ENCODE data around the gene CAPN1. TPM values are rescaled to one million over a fixed set of nuclear protein-coding genes. Genes with fewer than 3 reads are reported as not detected.
"Not testable (repeated sequence)": the region's sequence is repeated elsewhere in the genome, so short reads cannot be mapped to it uniquely, and the experiment has no call there.

CAPN1 gene
- total and polyA plus RNA-seq, 2 of the 13 experiments (the other 11 are each of a cell fraction or from before 2014, with no cell fraction given) = 57.3 to 82.6 TPM

DNA sequence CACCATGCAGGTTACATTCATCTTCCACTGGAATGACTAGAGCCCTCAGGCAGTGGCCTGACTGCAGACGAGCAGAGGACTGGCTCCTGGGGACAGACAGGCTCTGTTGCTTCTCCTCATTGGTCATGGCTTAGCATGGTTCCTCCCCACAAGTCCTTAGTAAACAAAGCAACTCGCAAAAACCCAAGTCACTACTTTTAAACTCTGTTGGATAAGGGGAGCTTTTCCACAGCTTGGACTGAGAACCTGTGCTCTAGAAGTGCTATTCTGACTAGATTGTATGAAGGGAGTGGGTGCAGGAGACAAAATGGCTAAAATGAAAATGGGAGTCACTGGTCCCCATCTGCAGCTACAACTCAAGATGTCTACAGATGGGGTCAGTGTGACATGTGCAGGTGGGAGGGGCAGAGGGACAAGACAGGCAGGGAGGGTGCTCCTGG is 7.1 kb upstream of the CAPN1 start:
- H3K4me3 ChIP-seq (replicated peaks in 1 of 3; ENCODE audit: insufficient read depth in 1 of 3, low read depth in 2 of 3, low read length in 3 of 3); BruUV-seq (replicated peaks); intact Hi-C loops (cut with micrococcal nuclease; ENCODE audit: unreplicated experiment); DNase-seq (ENCODE audit: low spot score); H3K79me2 ChIP-seq (ENCODE audit: insufficient read depth, low read length); H3K36me3 ChIP-seq (replicated peaks in 1 of 2; ENCODE audit: control insufficient read depth in 1 of 2, insufficient read depth in 2 of 2, low read length in 2 of 2); H3K27me3 ChIP-seq (ENCODE audit: control insufficient read depth in 1 of 2, insufficient read depth in 2 of 2, low read length in 2 of 2); FAIRE-seq; in situ Hi-C loops (cut with HindIII; ENCODE audit: extremely low pct_ligation_motif_present, low pct_unique_long_range_greater_than_20kb); CTCF ChIA-PET (ENCODE audit: low intra/inter-chr PET ratio, low total read pairs); H3K27ac ChIP-seq (ENCODE audit: extremely low read length, insufficient read depth, low read length); H3K9ac ChIP-seq (ENCODE audit: insufficient read depth, low read depth, low read length); H2AFZ ChIP-seq (ENCODE audit: low read length); H4K20me1 ChIP-seq (ENCODE audit: insufficient read depth, low read length); H3K9me3 ChIP-seq (ENCODE audit: low read length): not testable (repeated sequence)
- TF ChIP-seq KAT8 (CRISPR knock-in tag; IDR thresholded peaks at IDR 0.05) = 0 out of 2 replicates have a peak, but pooled peaks have one; percentile 15
- peak; percentile 48; the same call in 1 of the 2 replicates for TF ChIP-seq SP2 (CRISPR knock-in tag; IDR thresholded peaks at IDR 0.05)
- peak; percentile 64 for TF ChIP-seq NFYC (CRISPR knock-in tag; IDR thresholded peaks at IDR 0.05)
- TF ChIP-seq NFYB (CRISPR knock-in tag; IDR thresholded peaks at IDR 0.05) = peak; percentile 64
- Histone ChIP-seq H3K4me2 (ENCODE audit: low read depth, low read length) (peak overlapping the region; percentile 39; the same call in 1 of the 2 replicates), H3K4me1 (ENCODE audit: insufficient read depth, low read length) (peaks cover 39% of the 10 kb centered on the region)
- POLR2A ChIA-PET = interaction anchor here (1.6 to 2.9 kb wide), 2 partner anchors 39 to 52 kb away, joined by 4 to 13 read pairs; partner anchors contain the start of genes FAU and MRPL49
- ATAC-seq = peak; percentile 41; the same call in 1 of the 3 replicates
- 8% methylated on average over 2 of the region's 2 CpGs for WGBS (ENCODE audit: low lambda C conversion rate)

DNA sequence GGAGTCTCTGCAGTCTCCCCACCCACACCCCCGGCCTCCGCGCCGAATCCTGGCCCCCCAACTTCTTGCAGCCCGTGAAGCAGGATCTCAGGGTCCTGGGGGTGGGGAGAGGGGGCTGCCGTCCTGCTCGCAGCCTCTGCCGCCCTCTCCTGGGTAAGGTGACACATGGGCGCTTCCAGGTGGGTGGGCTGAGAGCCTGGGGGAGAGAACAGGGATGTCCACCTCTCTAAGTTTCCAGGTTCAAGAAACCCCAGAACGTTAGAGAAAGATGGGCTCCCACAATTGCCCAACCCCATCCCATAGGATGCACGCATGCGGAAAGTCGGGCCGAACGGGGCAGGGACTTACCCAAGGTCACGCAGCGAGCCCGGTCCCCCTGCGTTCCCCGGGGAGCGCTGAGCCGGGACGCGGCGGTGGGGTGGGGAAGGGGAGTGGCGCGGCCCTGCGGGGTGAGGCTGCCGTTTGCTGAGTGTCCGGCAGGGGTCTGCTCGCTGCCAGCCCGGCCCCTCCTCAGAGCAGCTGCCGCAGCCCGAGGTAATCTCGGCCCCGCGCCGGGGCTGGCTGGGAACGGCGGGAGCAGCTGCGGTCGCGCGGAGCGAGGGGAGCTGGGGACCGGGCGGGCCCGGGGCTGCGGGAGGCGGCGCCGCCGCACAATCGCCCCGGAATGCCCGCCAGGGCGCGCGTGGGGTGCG is 705 bp upstream of the CAPN1 start:
- Histone ChIP-seq H3K4me1 (ENCODE audit: insufficient read depth, low read length) (peaks cover 25% of the 10 kb centered on the region), H3K36me3 (replicated peaks in 1 of 2; ENCODE audit: control insufficient read depth in 1 of 2, insufficient read depth in 2 of 2, low read length in 2 of 2) (peaks cover 1 to 5% of the 10 kb centered on the region in 2 experiments; a peak in 1 of 5 replicates), H3K4me3 (replicated peaks in 1 of 3; ENCODE audit: insufficient read depth in 1 of 3, low read depth in 2 of 3, low read length in 3 of 3) (peak overlapping the region; percentile 82 to 94 (median 91)), H4K20me1 (ENCODE audit: insufficient read depth, low read length) (no peaks in the 10 kb centered on the region), H3K4me2 (ENCODE audit: low read depth, low read length) (peak overlapping the region; percentile 75), H3K9ac (ENCODE audit: insufficient read depth, low read depth, low read length) (peak overlapping the region; percentile 73), H3K27me3 (ENCODE audit: control insufficient read depth in 1 of 2, insufficient read depth in 2 of 2, low read length in 2 of 2) (no peaks in the 10 kb centered on the region; a peak in 1 of 5 replicates), H3K9me3 (ENCODE audit: low read length) (no peaks in the 10 kb centered on the region), H3K27ac (ENCODE audit: extremely low read length, insufficient read depth, low read length) (peak overlapping the region; percentile 77), H3K79me2 (ENCODE audit: insufficient read depth, low read length) (peaks cover 14% of the 10 kb centered on the region), H2AFZ (ENCODE audit: low read length) (no peak overlapping the region)
- POLR2A ChIA-PET = interaction anchor here (0.8 to 6.2 kb wide), 18 partner anchors 9 to 344 kb away, joined by 3 to 85 read pairs (median 4); partner anchors contain the start of genes ARL2, DPF2, FAU and MRPL49
- ATAC-seq (peak; percentile 90), FAIRE-seq (no peak), DNase-seq (ENCODE audit: low spot score) (peak; percentile 61)
- WGBS (ENCODE audit: low lambda C conversion rate) = 5% methylated on average over 6 of the region's 60 CpGs
- no TSS peak for BruUV-seq (replicated peaks)
- CTCF ChIA-PET (ENCODE audit: low intra/inter-chr PET ratio, low total read pairs) = interaction anchor here (0.9 to 2.8 kb wide), 4 partner anchors 48 to 71 kb away, joined by 3 to 11 read pairs (median 9); partner anchors contain the start of genes TM7SF2 and ZNHIT2
- intact Hi-C loops (cut with micrococcal nuclease; ENCODE audit: unreplicated experiment) = loop anchor here (1.0 to 2.0 kb wide), 3 partner anchors 15 to 68 kb away; no protein-coding TSS in a partner anchor
- in situ Hi-C loops (cut with HindIII; ENCODE audit: extremely low pct_ligation_motif_present, low pct_unique_long_range_greater_than_20kb) = loop anchor here (5.0 kb wide), 1 partner anchor 69 kb away; the partner anchor contains the start of gene TM7SF2
- TF ChIP-seq, protein P1, sequence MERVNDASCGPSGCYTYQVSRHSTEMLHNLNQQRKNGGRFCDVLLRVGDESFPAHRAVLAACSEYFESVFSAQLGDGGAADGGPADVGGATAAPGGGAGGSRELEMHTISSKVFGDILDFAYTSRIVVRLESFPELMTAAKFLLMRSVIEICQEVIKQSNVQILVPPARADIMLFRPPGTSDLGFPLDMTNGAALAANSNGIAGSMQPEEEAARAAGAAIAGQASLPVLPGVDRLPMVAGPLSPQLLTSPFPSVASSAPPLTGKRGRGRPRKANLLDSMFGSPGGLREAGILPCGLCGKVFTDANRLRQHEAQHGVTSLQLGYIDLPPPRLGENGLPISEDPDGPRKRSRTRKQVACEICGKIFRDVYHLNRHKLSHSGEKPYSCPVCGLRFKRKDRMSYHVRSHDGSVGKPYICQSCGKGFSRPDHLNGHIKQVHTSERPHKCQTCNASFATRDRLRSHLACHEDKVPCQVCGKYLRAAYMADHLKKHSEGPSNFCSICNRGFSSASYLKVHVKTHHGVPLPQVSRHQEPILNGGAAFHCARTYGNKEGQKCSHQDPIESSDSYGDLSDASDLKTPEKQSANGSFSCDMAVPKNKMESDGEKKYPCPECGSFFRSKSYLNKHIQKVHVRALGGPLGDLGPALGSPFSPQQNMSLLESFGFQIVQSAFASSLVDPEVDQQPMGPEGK (CRISPR knock-in tag; IDR thresholded peaks at IDR 0.05) = peak; percentile 87
- TF ChIP-seq TOE1 (CRISPR knock-in tag; IDR thresholded peaks at IDR 0.05) (no peak), ZNF788 (CRISPR knock-in tag; IDR thresholded peaks at IDR 0.05; ENCODE audit: borderline replicate concordance) (peak; percentile 25; the same call in 1 of the 2 replicates), MED13 (CRISPR knock-in tag; IDR thresholded peaks at IDR 0.05) (0 out of 2 replicates have a peak, but pooled peaks have one; percentile 52), ZNF354B (CRISPR knock-in tag; IDR thresholded peaks at IDR 0.05) (no peak), CHCHD3 (CRISPR knock-in tag; IDR thresholded peaks at IDR 0.05) (no peak), KDM2A (CRISPR knock-in tag; IDR thresholded peaks at IDR 0.05; ENCODE audit: borderline replicate concordance, low read depth) (peak; percentile 74), RARA (CRISPR knock-in tag; IDR thresholded peaks at IDR 0.05) (no peak), ZNF605 (CRISPR knock-in tag; IDR thresholded peaks at IDR 0.05) (0 out of 2 replicates have a peak, but pooled peaks have one; percentile 38)
- TF ChIP-seq, protein P2, sequence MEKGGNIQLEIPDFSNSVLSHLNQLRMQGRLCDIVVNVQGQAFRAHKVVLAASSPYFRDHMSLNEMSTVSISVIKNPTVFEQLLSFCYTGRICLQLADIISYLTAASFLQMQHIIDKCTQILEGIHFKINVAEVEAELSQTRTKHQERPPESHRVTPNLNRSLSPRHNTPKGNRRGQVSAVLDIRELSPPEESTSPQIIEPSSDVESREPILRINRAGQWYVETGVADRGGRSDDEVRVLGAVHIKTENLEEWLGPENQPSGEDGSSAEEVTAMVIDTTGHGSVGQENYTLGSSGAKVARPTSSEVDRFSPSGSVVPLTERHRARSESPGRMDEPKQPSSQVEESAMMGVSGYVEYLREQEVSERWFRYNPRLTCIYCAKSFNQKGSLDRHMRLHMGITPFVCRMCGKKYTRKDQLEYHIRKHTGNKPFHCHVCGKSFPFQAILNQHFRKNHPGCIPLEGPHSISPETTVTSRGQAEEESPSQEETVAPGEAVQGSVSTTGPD (CRISPR knock-in tag; IDR thresholded peaks at IDR 0.05) = no peak
